ENCODE results near the gene PLCB1.

- TF ChIP-seq CTCF (conservative IDR thresholded peaks at IDR 0.05; ENCODE audit: low read length): no peak
- no peak for TF ChIP-seq EZH2phosphoT487 (IDR thresholded peaks at IDR 0.05; ENCODE audit: borderline replicate concordance)
Observed at GRCh38 chr20:8693709-8694108, 561.6 kb downstream of the PLCB1 start.
